Measurements from ENCODE around the gene ARHGAP15.

GRCh38 chr2:143426296-143426695 lies 297.1 kb downstream of the ARHGAP15 start:
- TF ChIP-seq, protein P1, sequence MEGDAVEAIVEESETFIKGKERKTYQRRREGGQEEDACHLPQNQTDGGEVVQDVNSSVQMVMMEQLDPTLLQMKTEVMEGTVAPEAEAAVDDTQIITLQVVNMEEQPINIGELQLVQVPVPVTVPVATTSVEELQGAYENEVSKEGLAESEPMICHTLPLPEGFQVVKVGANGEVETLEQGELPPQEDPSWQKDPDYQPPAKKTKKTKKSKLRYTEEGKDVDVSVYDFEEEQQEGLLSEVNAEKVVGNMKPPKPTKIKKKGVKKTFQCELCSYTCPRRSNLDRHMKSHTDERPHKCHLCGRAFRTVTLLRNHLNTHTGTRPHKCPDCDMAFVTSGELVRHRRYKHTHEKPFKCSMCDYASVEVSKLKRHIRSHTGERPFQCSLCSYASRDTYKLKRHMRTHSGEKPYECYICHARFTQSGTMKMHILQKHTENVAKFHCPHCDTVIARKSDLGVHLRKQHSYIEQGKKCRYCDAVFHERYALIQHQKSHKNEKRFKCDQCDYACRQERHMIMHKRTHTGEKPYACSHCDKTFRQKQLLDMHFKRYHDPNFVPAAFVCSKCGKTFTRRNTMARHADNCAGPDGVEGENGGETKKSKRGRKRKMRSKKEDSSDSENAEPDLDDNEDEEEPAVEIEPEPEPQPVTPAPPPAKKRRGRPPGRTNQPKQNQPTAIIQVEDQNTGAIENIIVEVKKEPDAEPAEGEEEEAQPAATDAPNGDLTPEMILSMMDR (IDR thresholded peaks at IDR 0.05), result no peak
- TF ChIP-seq ZFX (IDR thresholded peaks at IDR 0.05; ENCODE audit: borderline replicate concordance), result no peak

All from 22Rv1 (cell line).